HCT116 (cell line): ENCODE measurements around the gene RPS6KA2. TPM values are rescaled to one million over a fixed set of nuclear protein-coding genes. Genes with fewer than 3 reads are reported as not detected.

Experiments
- ATAC-seq: fragments of 200-7000 bp; cut with Tn5 transposase; 2 replicates; pipeline ENCODE4 v1.9.1; 2020; ENCODE audit warnings: mild to moderate bottlenecking, moderate library complexity
- BruUV-seq: library from RNA; stranded (reverse); fragments of 400-500 nt; replicated peaks from 2 replicates; lab custom pipeline; 2021; lab: Mats Ljungman, UMichigan
- CTCF ChIA-PET: fragments of 300-600 bp; sonication (Branson Sonifier 250); formaldehyde crosslinking; loops from one replicate; lab custom pipeline; 2021; ENCODE audit warnings: antibody characterized with exemption; lab: Charles Lee
- POLR2A ChIA-PET: fragments of 300-600, 350-600 bp; sonication (Branson Sonifier 250); formaldehyde crosslinking; loops from one replicate; lab custom pipeline; 2021; ENCODE audit warnings: antibody characterized with exemption; lab: Charles Lee
- RAD21 ChIA-PET, 2 experiments: fragments of 300-600 bp; sonication (Branson Sonifier 250); formaldehyde crosslinking; loops; one replicate each; lab custom pipeline; 2023; ENCODE audit warnings: low total read pairs in 2 of 2; ENCODE audit not compliant: uncharacterized antibody in 2 of 2, unreplicated experiment in 2 of 2, low non-redundant PET in 1 of 2; lab: Charles Lee
- DNase-seq: peaks from one replicate; pipeline ENCODE4 v3.0.0-alpha.2; 2010; ENCODE audit warnings: low read depth, low spot score
- H2AFZ ChIP-seq: fragments of 200-600 bp; shearing (Covaris generic), sonication (generic); 2 replicates; pipeline ENCODE4 v1.6.1; 2017; ENCODE audit warnings: low read depth, mixed run types, mixed read lengths, antibody characterized with exemption, low read length; ENCODE audit not compliant: poor library complexity, severe bottlenecking
- H3K27ac ChIP-seq: 2 replicates; pipeline ENCODE4 v1.5.1; 2012; ENCODE audit warnings: low read depth, low read length
- H3K27me3 ChIP-seq: fragments of 200-600 bp; sonication (generic); 2 replicates; pipeline ENCODE4 v1.6.1; 2016; ENCODE audit warnings: mixed run types, low read length, mixed read lengths; ENCODE audit not compliant: insufficient read depth
- H3K36me3 ChIP-seq, 2 experiments: fragments of 200-500 bp in 1 of 2; fragments of 200-600 bp in 1 of 2; sonication (Bioruptor generic) in 1 of 2; sonication (generic) in 1 of 2; 2 replicates each; pipeline versions ENCODE4 v1.5.1 to v1.6.1; 2014 to 2016; ENCODE audit warnings: low read length in 2 of 2, inconsistent platforms in 1 of 2, mixed read lengths in 1 of 2, mixed run types in 1 of 2; ENCODE audit not compliant: insufficient read depth in 2 of 2, control insufficient read depth in 1 of 2
- H3K4me1 ChIP-seq, 2 experiments: fragments of 200-600 bp in 1 of 2; sonication (generic) in 1 of 2; 2 replicates each; pipeline versions ENCODE4 v1.5.1 to v1.6.1; 2012 to 2017; ENCODE audit warnings: low read length in 2 of 2, inconsistent platforms in 1 of 2, mild to moderate bottlenecking in 1 of 2, mixed read lengths in 1 of 2, mixed run types in 1 of 2, moderate library complexity in 1 of 2; ENCODE audit not compliant: insufficient read depth in 2 of 2, control insufficient read depth in 1 of 2
- H3K4me2 ChIP-seq: fragments of 200-600 bp; sonication (generic); 2 replicates; pipeline ENCODE4 v1.6.1; 2017; ENCODE audit warnings: mixed run types, low read length, mixed read lengths
- H3K4me3 ChIP-seq, 2 experiments: fragments of 200-600 bp in 1 of 2; sonication (generic) in 1 of 2; replicated peaks in 1 of 2; 2 replicates each; pipeline ENCODE4 v1.5.1; 2011 to 2016; ENCODE audit warnings: low read length in 2 of 2, control low read depth in 1 of 2, low read depth in 1 of 2, mild to moderate bottlenecking in 1 of 2, mixed read lengths in 1 of 2, mixed run types in 1 of 2
- H3K79me2 ChIP-seq: fragments of 200-600 bp; sonication (generic); 2 replicates; pipeline ENCODE4 v1.6.1; 2017; ENCODE audit warnings: mild to moderate bottlenecking, mixed run types, low read length, moderate library complexity, mixed read lengths; ENCODE audit not compliant: insufficient read depth
- H3K9ac ChIP-seq: fragments of 200-600 bp; sonication (generic); 2 replicates; pipeline ENCODE4 v1.6.1; 2016; ENCODE audit warnings: low read length, mixed read lengths
- H3K9me2 ChIP-seq: fragments of 200-600 bp; sonication (generic), shearing (Covaris generic); 2 replicates; pipeline ENCODE4 v1.6.1; 2017; ENCODE audit warnings: mixed run types, mild to moderate bottlenecking, moderate library complexity; ENCODE audit not compliant: insufficient read depth
- H3K9me3 ChIP-seq, 2 experiments: fragments of 200-500 bp in 1 of 2; fragments of 200-600 bp in 1 of 2; sonication (Bioruptor generic) in 1 of 2; sonication (generic) in 1 of 2; 2 replicates each; pipeline ENCODE4 v1.6.1; 2014 to 2017; ENCODE audit warnings: low read length in 2 of 2, mixed read lengths in 2 of 2, inconsistent platforms in 1 of 2, low read depth in 1 of 2, mild to moderate bottlenecking in 1 of 2, mixed run types in 1 of 2, moderate library complexity in 1 of 2; ENCODE audit not compliant: control insufficient read depth in 1 of 2, insufficient read depth in 1 of 2
- H4K20me1 ChIP-seq: fragments of 200-600 bp; sonication (generic), shearing (Covaris generic); 2 replicates; pipeline ENCODE4 v1.6.1; 2017; ENCODE audit warnings: mixed run types, mild to moderate bottlenecking, moderate library complexity; ENCODE audit not compliant: insufficient read depth
- CBX3 ChIP-seq: IDR thresholded peaks from 2 replicates; pipeline ENCODE4 v1.6.1; 2012; ENCODE audit warnings: low read depth
- CEBPB ChIP-seq: IDR thresholded peaks from 2 replicates; pipeline ENCODE4 v1.6.1; 2012; ENCODE audit warnings: low read depth
- EGR1 ChIP-seq: IDR thresholded peaks from 2 replicates; pipeline ENCODE4 v1.6.1; 2012; ENCODE audit warnings: low read depth
- EZH2phosphoT487 ChIP-seq: fragments of 200-600 bp; IDR thresholded peaks from 2 replicates; pipeline ENCODE4 v1.6.1; 2018; ENCODE audit warnings: antibody characterized with exemption, borderline replicate concordance
- FOSL1 ChIP-seq: IDR thresholded peaks from 2 replicates; pipeline ENCODE4 v1.6.1; 2012; ENCODE audit warnings: low read depth
- JUND ChIP-seq: IDR thresholded peaks from 2 replicates; pipeline ENCODE4 v1.6.1; 2012
- POLR2A ChIP-seq: IDR thresholded peaks from 2 replicates; pipeline ENCODE4 v1.7.0; 2011; ENCODE audit warnings: borderline replicate concordance; ENCODE audit not compliant: insufficient read depth, insufficient read length; ENCODE audit errors: extremely low read depth
- POLR2AphosphoS5 ChIP-seq: IDR thresholded peaks from 2 replicates; pipeline ENCODE4 v1.6.1; 2011; ENCODE audit warnings: mild to moderate bottlenecking, low read depth, low read length, moderate library complexity
- RAD21 ChIP-seq: IDR thresholded peaks from 2 replicates; pipeline ENCODE4 v1.6.1; 2012; ENCODE audit warnings: low read depth, mild to moderate bottlenecking
- SIN3A ChIP-seq: IDR thresholded peaks from 2 replicates; pipeline ENCODE4 v1.6.1; 2012; ENCODE audit warnings: low read depth
- SP1 ChIP-seq: IDR thresholded peaks from 2 replicates; pipeline ENCODE4 v1.6.1; 2012; ENCODE audit warnings: low read depth
- SRF ChIP-seq: IDR thresholded peaks from 2 replicates; pipeline ENCODE4 v1.6.1; 2012; ENCODE audit warnings: low read depth
- TCF7L2 ChIP-seq: IDR thresholded peaks from 2 replicates; pipeline ENCODE4 v1.7.0; 2011; ENCODE audit warnings: borderline replicate concordance, inconsistent platforms; ENCODE audit not compliant: insufficient read depth, insufficient read length; ENCODE audit errors: extremely low read depth
- ZFX ChIP-seq: fragments of 450-650 bp; IDR thresholded peaks from 2 replicates; pipeline ENCODE4 v1.6.1; 2017
- ZNF274 ChIP-seq: fragments of 200-500 bp; sonication (Bioruptor generic); IDR thresholded peaks from 2 replicates; pipeline ENCODE4 v1.6.1; 2014; ENCODE audit warnings: mild to moderate bottlenecking, low read depth, low read length, inconsistent platforms
- intact Hi-C: fragments of 100-400 bp; cut with micrococcal nuclease; formaldehyde crosslinking; loops from 2 replicates; pipeline ENCODE4 v1.10.0; 2022
- total RNA-seq: library from RNA; stranded (reverse); gene quantifications from one replicate; pipeline ENCODE4 v1.2.1, GENCODE V29; 2021; ENCODE audit not compliant: unreplicated experiment
- TF ChIP-seq, protein P1 (sequence below): IDR thresholded peaks from 2 replicates; pipeline ENCODE4 v1.6.1; 2012; ENCODE audit warnings: low read depth
- TF ChIP-seq, protein P2 (sequence below): IDR thresholded peaks from 2 replicates; pipeline ENCODE4 v1.6.1; 2012
- TF ChIP-seq, protein P3 (sequence below): IDR thresholded peaks from 2 replicates; pipeline ENCODE4 v1.6.1; 2012

RPS6KA2 gene
- total RNA-seq, 1 experiment from 2014 or later = 8.5 TPM

DNA sequence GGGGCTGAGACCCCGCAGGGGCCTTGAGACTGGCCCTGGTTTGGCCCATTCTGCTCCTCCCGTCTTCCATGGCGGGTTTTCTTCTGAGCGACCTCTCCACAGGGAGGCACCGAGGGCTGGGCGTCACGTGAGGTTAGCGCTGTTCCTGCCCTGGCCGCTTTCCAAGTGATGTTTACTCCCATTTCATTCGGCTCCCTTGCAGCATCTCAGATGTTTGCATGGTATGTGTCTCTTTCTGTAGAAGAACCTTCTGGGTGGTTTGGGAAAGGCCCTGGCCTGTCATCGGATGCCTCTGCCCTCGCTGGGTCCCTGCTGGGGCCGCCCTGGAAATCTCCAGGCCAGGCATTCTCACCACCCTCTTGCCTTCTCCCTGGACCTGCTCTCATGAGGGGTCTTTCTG is 57.8 kb downstream of the RPS6KA2 start:
- Histone ChIP-seq H3K4me3 (no peak overlapping the region), H4K20me1 (no peaks in the 10 kb centered on the region), H3K79me2 (no peaks in the 10 kb centered on the region), H3K4me1 (peaks cover 0 to 15% of the 10 kb centered on the region in 2 experiments; a peak in 1 of 4 replicates), H3K9me3 (no peaks in the 10 kb centered on the region), H3K27ac (no peak overlapping the region), H3K9ac (no peak overlapping the region), H3K9me2 (no peaks in the 10 kb centered on the region), H2AFZ (no peak overlapping the region), H3K36me3 (no peaks in the 10 kb centered on the region), H3K4me2 (no peak overlapping the region), H3K27me3 (no peaks in the 10 kb centered on the region)
- POLR2A ChIA-PET = no interaction called here
- RAD21 ChIA-PET = no interaction called here
- intact Hi-C loops = no loop called here
- CTCF ChIA-PET = no interaction called here
- ATAC-seq (no peak), DNase-seq (no peak)
- no peak for TF ChIP-seq SIN3A
- TF ChIP-seq ZNF274 = no peak
- no peak for TF ChIP-seq JUND
- no TSS peak for BruUV-seq

DNA sequence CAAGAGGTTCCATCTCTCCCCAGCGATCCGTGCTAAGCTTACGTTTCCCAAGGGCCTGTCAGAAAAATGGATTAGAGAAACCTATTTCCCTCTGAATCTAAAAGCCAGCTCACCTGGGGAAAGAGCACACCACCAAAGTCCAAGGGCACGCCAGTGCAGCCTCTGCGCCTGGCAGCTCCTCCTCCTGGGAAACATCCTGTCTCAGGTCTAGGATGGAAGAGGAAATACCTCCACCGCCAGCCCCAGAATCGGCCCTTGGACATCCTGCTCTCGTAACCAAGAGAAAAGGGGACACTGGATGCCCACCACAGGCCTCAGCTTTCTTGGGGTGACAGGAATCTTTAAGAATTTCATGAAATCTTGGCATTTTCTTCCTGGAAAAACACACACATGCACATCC is 59.2 kb downstream of the RPS6KA2 start:
- no peaks in the 10 kb centered on the region for H3K9me2 ChIP-seq
- H2AFZ ChIP-seq = no peak overlapping the region
- H3K79me2 ChIP-seq = no peaks in the 10 kb centered on the region
- H4K20me1 ChIP-seq = no peaks in the 10 kb centered on the region
- no peak for ATAC-seq
- H3K27me3 ChIP-seq = no peaks in the 10 kb centered on the region
- H3K27ac ChIP-seq = no peak overlapping the region
- DNase-seq = no peak
- CTCF ChIA-PET = no interaction called here
- H3K4me2 ChIP-seq = no peak overlapping the region
- intact Hi-C loops = no loop called here
- H3K9me3 ChIP-seq = no peaks in the 10 kb centered on the region
- POLR2A ChIA-PET = no interaction called here
- peaks cover 0 to 15% of the 10 kb centered on the region in 2 experiments; a peak in 1 of 4 replicates for H3K4me1 ChIP-seq
- H3K4me3 ChIP-seq = no peak overlapping the region
- BruUV-seq = no TSS peak
- H3K9ac ChIP-seq = no peak overlapping the region
- TF ChIP-seq JUND (no peak), POLR2A (no peak), RAD21 (no peak), SP1 (no peak), EGR1 (no peak), EZH2phosphoT487 (no peak), SRF (no peak), FOSL1 (no peak), CBX3 (no peak), CEBPB (no peak), TCF7L2 (no peak), ZFX (no peak), POLR2AphosphoS5 (no peak), SIN3A (no peak), ZNF274 (no peak)
- TF ChIP-seq, protein P1, sequence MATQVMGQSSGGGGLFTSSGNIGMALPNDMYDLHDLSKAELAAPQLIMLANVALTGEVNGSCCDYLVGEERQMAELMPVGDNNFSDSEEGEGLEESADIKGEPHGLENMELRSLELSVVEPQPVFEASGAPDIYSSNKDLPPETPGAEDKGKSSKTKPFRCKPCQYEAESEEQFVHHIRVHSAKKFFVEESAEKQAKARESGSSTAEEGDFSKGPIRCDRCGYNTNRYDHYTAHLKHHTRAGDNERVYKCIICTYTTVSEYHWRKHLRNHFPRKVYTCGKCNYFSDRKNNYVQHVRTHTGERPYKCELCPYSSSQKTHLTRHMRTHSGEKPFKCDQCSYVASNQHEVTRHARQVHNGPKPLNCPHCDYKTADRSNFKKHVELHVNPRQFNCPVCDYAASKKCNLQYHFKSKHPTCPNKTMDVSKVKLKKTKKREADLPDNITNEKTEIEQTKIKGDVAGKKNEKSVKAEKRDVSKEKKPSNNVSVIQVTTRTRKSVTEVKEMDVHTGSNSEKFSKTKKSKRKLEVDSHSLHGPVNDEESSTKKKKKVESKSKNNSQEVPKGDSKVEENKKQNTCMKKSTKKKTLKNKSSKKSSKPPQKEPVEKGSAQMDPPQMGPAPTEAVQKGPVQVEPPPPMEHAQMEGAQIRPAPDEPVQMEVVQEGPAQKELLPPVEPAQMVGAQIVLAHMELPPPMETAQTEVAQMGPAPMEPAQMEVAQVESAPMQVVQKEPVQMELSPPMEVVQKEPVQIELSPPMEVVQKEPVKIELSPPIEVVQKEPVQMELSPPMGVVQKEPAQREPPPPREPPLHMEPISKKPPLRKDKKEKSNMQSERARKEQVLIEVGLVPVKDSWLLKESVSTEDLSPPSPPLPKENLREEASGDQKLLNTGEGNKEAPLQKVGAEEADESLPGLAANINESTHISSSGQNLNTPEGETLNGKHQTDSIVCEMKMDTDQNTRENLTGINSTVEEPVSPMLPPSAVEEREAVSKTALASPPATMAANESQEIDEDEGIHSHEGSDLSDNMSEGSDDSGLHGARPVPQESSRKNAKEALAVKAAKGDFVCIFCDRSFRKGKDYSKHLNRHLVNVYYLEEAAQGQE = no peak
- TF ChIP-seq, protein P2, sequence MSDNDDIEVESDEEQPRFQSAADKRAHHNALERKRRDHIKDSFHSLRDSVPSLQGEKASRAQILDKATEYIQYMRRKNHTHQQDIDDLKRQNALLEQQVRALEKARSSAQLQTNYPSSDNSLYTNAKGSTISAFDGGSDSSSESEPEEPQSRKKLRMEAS = no peak
- TF ChIP-seq, protein P3, sequence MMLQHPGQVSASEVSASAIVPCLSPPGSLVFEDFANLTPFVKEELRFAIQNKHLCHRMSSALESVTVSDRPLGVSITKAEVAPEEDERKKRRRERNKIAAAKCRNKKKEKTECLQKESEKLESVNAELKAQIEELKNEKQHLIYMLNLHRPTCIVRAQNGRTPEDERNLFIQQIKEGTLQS = no peak
- H3K36me3 ChIP-seq = no peaks in the 10 kb centered on the region
- RAD21 ChIA-PET = no interaction called here
